H1 (cell line): ENCODE data around the gene WNT7A. TPM values are rescaled to one million over a fixed set of nuclear protein-coding genes. Genes with fewer than 3 reads are reported as not detected.

Source experiments
- polyA plus RNA-seq, 7 experiments: library from polyadenylated mRNA; depleted of rRNA in 3 of 7; stranded (reverse) in 5 of 7; unstranded in 2 of 7; fragments of >200 nt in 5 of 7; fragments of 200-250 nt in 2 of 7; gene quantifications; 1 replicate in 5 of 7; 2 replicates in 1 of 7; 4 replicates in 1 of 7; pipeline versions ENCODE4 v1.2.1 to v1.2.3, GENCODE V29; 2011 to 2013; ENCODE audit warnings: missing spikeins in 2 of 7, mixed read lengths in 2 of 7
- total RNA-seq: library from RNA; stranded (reverse); fragmentation: NEBNext Ultra II Directional; extraction: Animal tissue kit (Norgen Biotek cat#: 25700); gene quantifications from 2 replicates; pipeline ENCODE4 v1.2.1, GENCODE V29; 2021
- TF ChIP-seq, protein P1 (sequence below): fragments of 300-600 bp; sonication (generic); IDR thresholded peaks from 2 replicates; pipeline ENCODE4 v1.7.1; 2012; ENCODE audit warnings: low read length, moderate library complexity, mild to moderate bottlenecking, inconsistent platforms; ENCODE audit not compliant: insufficient replicate concordance

Gene WNT7A
- total and polyA plus RNA-seq, 2 of the 8 experiments (the other 6 are each of a cell fraction or from before 2014, with no cell fraction given) = 0.02 TPM; not detected in 1

DNA sequence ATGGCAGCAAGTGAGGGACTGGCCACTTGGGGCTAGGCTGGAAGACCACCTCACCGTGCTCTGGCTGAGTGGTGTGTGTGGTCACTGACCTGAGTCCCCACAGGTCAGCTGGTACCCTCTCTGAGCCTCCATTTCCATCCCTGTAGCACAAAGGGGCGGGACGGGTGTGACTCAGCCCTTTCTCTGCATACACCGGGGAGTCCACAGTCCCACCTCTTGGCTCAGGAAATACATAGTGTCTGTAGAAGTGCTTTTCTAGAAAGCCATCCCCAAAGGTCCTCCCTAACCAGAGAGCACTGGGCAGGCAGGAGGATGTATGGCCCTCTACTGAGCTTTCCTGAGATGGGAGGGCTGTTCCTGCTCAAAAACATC lies 27.2 kb downstream of the WNT7A start (continued):
- TF ChIP-seq, protein P1, sequence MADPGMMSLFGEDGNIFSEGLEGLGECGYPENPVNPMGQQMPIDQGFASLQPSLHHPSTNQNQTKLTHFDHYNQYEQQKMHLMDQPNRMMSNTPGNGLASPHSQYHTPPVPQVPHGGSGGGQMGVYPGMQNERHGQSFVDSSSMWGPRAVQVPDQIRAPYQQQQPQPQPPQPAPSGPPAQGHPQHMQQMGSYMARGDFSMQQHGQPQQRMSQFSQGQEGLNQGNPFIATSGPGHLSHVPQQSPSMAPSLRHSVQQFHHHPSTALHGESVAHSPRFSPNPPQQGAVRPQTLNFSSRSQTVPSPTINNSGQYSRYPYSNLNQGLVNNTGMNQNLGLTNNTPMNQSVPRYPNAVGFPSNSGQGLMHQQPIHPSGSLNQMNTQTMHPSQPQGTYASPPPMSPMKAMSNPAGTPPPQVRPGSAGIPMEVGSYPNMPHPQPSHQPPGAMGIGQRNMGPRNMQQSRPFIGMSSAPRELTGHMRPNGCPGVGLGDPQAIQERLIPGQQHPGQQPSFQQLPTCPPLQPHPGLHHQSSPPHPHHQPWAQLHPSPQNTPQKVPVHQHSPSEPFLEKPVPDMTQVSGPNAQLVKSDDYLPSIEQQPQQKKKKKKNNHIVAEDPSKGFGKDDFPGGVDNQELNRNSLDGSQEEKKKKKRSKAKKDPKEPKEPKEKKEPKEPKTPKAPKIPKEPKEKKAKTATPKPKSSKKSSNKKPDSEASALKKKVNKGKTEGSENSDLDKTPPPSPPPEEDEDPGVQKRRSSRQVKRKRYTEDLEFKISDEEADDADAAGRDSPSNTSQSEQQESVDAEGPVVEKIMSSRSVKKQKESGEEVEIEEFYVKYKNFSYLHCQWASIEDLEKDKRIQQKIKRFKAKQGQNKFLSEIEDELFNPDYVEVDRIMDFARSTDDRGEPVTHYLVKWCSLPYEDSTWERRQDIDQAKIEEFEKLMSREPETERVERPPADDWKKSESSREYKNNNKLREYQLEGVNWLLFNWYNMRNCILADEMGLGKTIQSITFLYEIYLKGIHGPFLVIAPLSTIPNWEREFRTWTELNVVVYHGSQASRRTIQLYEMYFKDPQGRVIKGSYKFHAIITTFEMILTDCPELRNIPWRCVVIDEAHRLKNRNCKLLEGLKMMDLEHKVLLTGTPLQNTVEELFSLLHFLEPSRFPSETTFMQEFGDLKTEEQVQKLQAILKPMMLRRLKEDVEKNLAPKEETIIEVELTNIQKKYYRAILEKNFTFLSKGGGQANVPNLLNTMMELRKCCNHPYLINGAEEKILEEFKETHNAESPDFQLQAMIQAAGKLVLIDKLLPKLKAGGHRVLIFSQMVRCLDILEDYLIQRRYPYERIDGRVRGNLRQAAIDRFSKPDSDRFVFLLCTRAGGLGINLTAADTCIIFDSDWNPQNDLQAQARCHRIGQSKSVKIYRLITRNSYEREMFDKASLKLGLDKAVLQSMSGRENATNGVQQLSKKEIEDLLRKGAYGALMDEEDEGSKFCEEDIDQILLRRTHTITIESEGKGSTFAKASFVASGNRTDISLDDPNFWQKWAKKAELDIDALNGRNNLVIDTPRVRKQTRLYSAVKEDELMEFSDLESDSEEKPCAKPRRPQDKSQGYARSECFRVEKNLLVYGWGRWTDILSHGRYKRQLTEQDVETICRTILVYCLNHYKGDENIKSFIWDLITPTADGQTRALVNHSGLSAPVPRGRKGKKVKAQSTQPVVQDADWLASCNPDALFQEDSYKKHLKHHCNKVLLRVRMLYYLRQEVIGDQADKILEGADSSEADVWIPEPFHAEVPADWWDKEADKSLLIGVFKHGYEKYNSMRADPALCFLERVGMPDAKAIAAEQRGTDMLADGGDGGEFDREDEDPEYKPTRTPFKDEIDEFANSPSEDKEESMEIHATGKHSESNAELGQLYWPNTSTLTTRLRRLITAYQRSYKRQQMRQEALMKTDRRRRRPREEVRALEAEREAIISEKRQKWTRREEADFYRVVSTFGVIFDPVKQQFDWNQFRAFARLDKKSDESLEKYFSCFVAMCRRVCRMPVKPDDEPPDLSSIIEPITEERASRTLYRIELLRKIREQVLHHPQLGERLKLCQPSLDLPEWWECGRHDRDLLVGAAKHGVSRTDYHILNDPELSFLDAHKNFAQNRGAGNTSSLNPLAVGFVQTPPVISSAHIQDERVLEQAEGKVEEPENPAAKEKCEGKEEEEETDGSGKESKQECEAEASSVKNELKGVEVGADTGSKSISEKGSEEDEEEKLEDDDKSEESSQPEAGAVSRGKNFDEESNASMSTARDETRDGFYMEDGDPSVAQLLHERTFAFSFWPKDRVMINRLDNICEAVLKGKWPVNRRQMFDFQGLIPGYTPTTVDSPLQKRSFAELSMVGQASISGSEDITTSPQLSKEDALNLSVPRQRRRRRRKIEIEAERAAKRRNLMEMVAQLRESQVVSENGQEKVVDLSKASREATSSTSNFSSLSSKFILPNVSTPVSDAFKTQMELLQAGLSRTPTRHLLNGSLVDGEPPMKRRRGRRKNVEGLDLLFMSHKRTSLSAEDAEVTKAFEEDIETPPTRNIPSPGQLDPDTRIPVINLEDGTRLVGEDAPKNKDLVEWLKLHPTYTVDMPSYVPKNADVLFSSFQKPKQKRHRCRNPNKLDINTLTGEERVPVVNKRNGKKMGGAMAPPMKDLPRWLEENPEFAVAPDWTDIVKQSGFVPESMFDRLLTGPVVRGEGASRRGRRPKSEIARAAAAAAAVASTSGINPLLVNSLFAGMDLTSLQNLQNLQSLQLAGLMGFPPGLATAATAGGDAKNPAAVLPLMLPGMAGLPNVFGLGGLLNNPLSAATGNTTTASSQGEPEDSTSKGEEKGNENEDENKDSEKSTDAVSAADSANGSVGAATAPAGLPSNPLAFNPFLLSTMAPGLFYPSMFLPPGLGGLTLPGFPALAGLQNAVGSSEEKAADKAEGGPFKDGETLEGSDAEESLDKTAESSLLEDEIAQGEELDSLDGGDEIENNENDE = no peak
